ENCODE measurements around the gene FCN2. TPM values are rescaled to one million over a fixed set of nuclear protein-coding genes. Genes with fewer than 3 reads are reported as not detected.

Gene FCN2
- total and polyA plus RNA-seq, 2 of the 13 experiments (the other 11 are each of a cell fraction or from before 2014, with no cell fraction given): not detected

GRCh38 chr9:134855231-134855899 lies 25.2 kb upstream of the FCN2 start (continued):
- no peak for TF ChIP-seq IRX3 (CRISPR knock-in tag; IDR thresholded peaks at IDR 0.05; ENCODE audit: borderline replicate concordance, low read depth)

- Histone ChIP-seq H3K27ac (ENCODE audit: extremely low read length, insufficient read depth, low read length) (no peak overlapping the region), H3K4me2 (ENCODE audit: low read depth, low read length) (no peak overlapping the region), H3K4me3 (replicated peaks in 1 of 3; ENCODE audit: insufficient read depth in 1 of 3, low read depth in 2 of 3, low read length in 3 of 3) (no peak overlapping the region), H3K4me1 (ENCODE audit: insufficient read depth, low read length) (no peaks in the 10 kb centered on the region), H3K9me3 (ENCODE audit: low read length) (no peaks in the 10 kb centered on the region; the same call in 1 of the 2 replicates), H3K9ac (ENCODE audit: insufficient read depth, low read depth, low read length) (no peak overlapping the region), H3K79me2 (ENCODE audit: insufficient read depth, low read length) (no peaks in the 10 kb centered on the region), H3K27me3 (ENCODE audit: control insufficient read depth in 1 of 2, insufficient read depth in 2 of 2, low read length in 2 of 2) (peaks cover 0 to 34% of the 10 kb centered on the region in 2 experiments; a peak in 3 of 5 replicates), H4K20me1 (ENCODE audit: insufficient read depth, low read length) (no peaks in the 10 kb centered on the region), H2AFZ (ENCODE audit: low read length) (no peak overlapping the region), H3K36me3 (replicated peaks in 1 of 2; ENCODE audit: control insufficient read depth in 1 of 2, insufficient read depth in 2 of 2, low read length in 2 of 2) (no peaks in the 10 kb centered on the region)
- ATAC-seq: no peak
- in situ Hi-C loops (cut with HindIII; ENCODE audit: extremely low pct_ligation_motif_present, low pct_unique_long_range_greater_than_20kb): no loop called here
- TF ChIP-seq FOXA1 (IDR thresholded peaks at IDR 0.05) (no peak), FOXA1 (CRISPR knock-in tag; IDR thresholded peaks at IDR 0.05) (no peak), ISL2 (CRISPR knock-in tag; IDR thresholded peaks at IDR 0.05) (no peak), HCFC1 (IDR thresholded peaks at IDR 0.05; ENCODE audit: low read depth, low read length) (no peak), DPF2 (CRISPR knock-in tag; IDR thresholded peaks at IDR 0.05; ENCODE audit: borderline replicate concordance, low read depth) (no peak), GMEB1 (CRISPR knock-in tag; IDR thresholded peaks at IDR 0.05; ENCODE audit: borderline replicate concordance) (no peak), TMF1 (CRISPR knock-in tag; IDR thresholded peaks at IDR 0.05; ENCODE audit: low read depth) (no peak), ZNF891 (CRISPR knock-in tag; IDR thresholded peaks at IDR 0.05) (no peak), RARG (CRISPR knock-in tag; IDR thresholded peaks at IDR 0.05; ENCODE audit: low read depth) (no peak), ZKSCAN5 (CRISPR knock-in tag; IDR thresholded peaks at IDR 0.05) (no peak), MTF1 (CRISPR knock-in tag; IDR thresholded peaks at IDR 0.05) (no peak), TAF1 (CRISPR knock-in tag; IDR thresholded peaks at IDR 0.05) (no peak), ZNF326 (CRISPR knock-in tag; IDR thresholded peaks at IDR 0.05; ENCODE audit: borderline replicate concordance) (no peak), ZNF414 (CRISPR knock-in tag; IDR thresholded peaks at IDR 0.05) (no peak), NCOA5 (CRISPR knock-in tag; IDR thresholded peaks at IDR 0.05) (no peak), ZFP36L1 (CRISPR knock-in tag; IDR thresholded peaks at IDR 0.05) (no peak), ZNF180 (CRISPR knock-in tag; IDR thresholded peaks at IDR 0.05; ENCODE audit: borderline replicate concordance, low read depth) (no peak), ZNF275 (CRISPR knock-in tag; IDR thresholded peaks at IDR 0.05; ENCODE audit: borderline replicate concordance) (no peak), RFX3 (CRISPR knock-in tag; IDR thresholded peaks at IDR 0.05) (no peak), SP5 (CRISPR knock-in tag; IDR thresholded peaks at IDR 0.05; ENCODE audit: borderline replicate concordance, low read depth) (no peak)
- intact Hi-C loops (cut with micrococcal nuclease; ENCODE audit: unreplicated experiment): no loop called here
- ChIA-PET POLR2A (no interaction called here), CTCF (ENCODE audit: low intra/inter-chr PET ratio, low total read pairs) (no interaction called here)
- DNase-seq (ENCODE audit: low spot score): no peak
- 9% methylated on average over 6 of the region's 9 CpGs for WGBS (ENCODE audit: low lambda C conversion rate)
- no TSS peak for BruUV-seq (replicated peaks)
- no peak for FAIRE-seq
These were observed 24.7 kb upstream of the FCN2 start for GRCh38 chr9:134855900-134856377.

Measured in HepG2 (cell line).